Common myeloid progenitor, CD34-positive (primary cell): ENCODE results near the gene CLRN1.
A peak's percentile ranks its signal among the peaks of the same experiment; 100 is the strongest.

Experiments used
- CTCF ChIA-PET: fragments of 350-600 bp; sonication (Branson Sonifier 250); formaldehyde crosslinking; loops from one replicate; lab custom pipeline; 2021; ENCODE audit warnings: antibody characterized with exemption; lab: Charles Lee
- POLR2A ChIA-PET: fragments of 350-600 bp; sonication (Branson Sonifier 250); formaldehyde crosslinking; loops from one replicate; lab custom pipeline; 2021; ENCODE audit warnings: antibody characterized with exemption; lab: Charles Lee
- DNase-seq, 3 donors: peaks; one replicate each; pipeline versions ENCODE4 v3.0.0 to v3.0.0-alpha.2; 2013
- H3K27ac ChIP-seq, 2 experiments: 1 replicate in 1 of 2; 2 replicates in 1 of 2; pipeline ENCODE4 v1.7.0; 2013; ENCODE audit warnings: inconsistent platforms in 2 of 2, low read length in 2 of 2, mild to moderate bottlenecking in 2 of 2, low read depth in 1 of 2, moderate library complexity in 1 of 2; ENCODE audit not compliant: severe bottlenecking in 2 of 2, insufficient read depth in 1 of 2, poor library complexity in 1 of 2
- H3K27me3 ChIP-seq, 5 experiments: replicated peaks in 2 of 5; 1 replicate in 3 of 5; 2 replicates in 2 of 5; pipeline versions ENCODE4 v1.6.1 to v1.7.0; 2013; ENCODE audit warnings: low read length in 4 of 5, mild to moderate bottlenecking in 2 of 5, moderate library complexity in 2 of 5, inconsistent platforms in 1 of 5; ENCODE audit not compliant: insufficient read depth in 5 of 5, control insufficient read depth in 4 of 5
- H3K36me3 ChIP-seq, 4 experiments: 1 replicate in 2 of 4; 2 replicates in 2 of 4; pipeline versions ENCODE4 v1.6.1 to v1.7.0; 2013; ENCODE audit warnings: low read length in 3 of 4, control low read depth in 1 of 4, mild to moderate bottlenecking in 1 of 4; ENCODE audit not compliant: control insufficient read depth in 4 of 4, insufficient read depth in 4 of 4
- H3K4me1 ChIP-seq, 4 experiments: 1 replicate in 3 of 4; 2 replicates in 1 of 4; pipeline versions ENCODE4 v1.6.1 to v1.7.1; 2013; ENCODE audit warnings: low read length in 3 of 4, mild to moderate bottlenecking in 3 of 4, control low read depth in 1 of 4, inconsistent platforms in 1 of 4, moderate library complexity in 1 of 4; ENCODE audit not compliant: control insufficient read depth in 4 of 4, insufficient read depth in 4 of 4; ENCODE audit errors: control extremely low read depth in 1 of 4
- H3K4me3 ChIP-seq, 7 experiments: 1 replicate in 4 of 7; 2 replicates in 3 of 7; pipeline versions ENCODE4 v1.5.1 to v1.7.0; 2013; ENCODE audit warnings: mild to moderate bottlenecking in 7 of 7, low read length in 6 of 7, moderate library complexity in 6 of 7, inconsistent platforms in 2 of 7, low read depth in 2 of 7, control low read depth in 1 of 7; ENCODE audit not compliant: insufficient read depth in 4 of 7, control insufficient read depth in 1 of 7; ENCODE audit errors: extremely low read depth in 1 of 7
- H3K9me3 ChIP-seq, 5 experiments: 1 replicate in 4 of 5; 2 replicates in 1 of 5; pipeline versions ENCODE4 v1.6.1 to v1.7.1; 2013; ENCODE audit warnings: low read length in 4 of 5, mild to moderate bottlenecking in 2 of 5, inconsistent platforms in 1 of 5, low read depth in 1 of 5, moderate library complexity in 1 of 5; ENCODE audit not compliant: control insufficient read depth in 4 of 5, insufficient read depth in 2 of 5; ENCODE audit errors: control extremely low read depth in 1 of 5
- WGBS: methylation state at CpG from one replicate; pipeline ENCODE4 v1.1.5; 2013; ENCODE audit not compliant: insufficient coverage; 5-methylcytosine and 5-hydroxymethylcytosine counted together

Gene CLRN1

GRCh38 chr3:150926328-150926727 lies 46.2 kb downstream of the CLRN1 start:
- H3K4me1 ChIP-seq: peaks cover 0 to 13% (median 9%) of the 10 kb centered on the region in 4 experiments
- 84% methylated on average over 7 of the region's 7 CpGs for WGBS
- no peaks in the 10 kb centered on the region for H3K9me3 ChIP-seq
- H3K4me3 ChIP-seq: peak overlapping the region in 4 of 7 experiments; percentile 69 to 86 (median 73)
- DNase-seq: no peak
- H3K36me3 ChIP-seq: no peaks in the 10 kb centered on the region
- no peak overlapping the region for H3K27ac ChIP-seq
- CTCF ChIA-PET: interaction anchor here (0.6 to 2.5 kb wide), 11 partner anchors 8 to 356 kb away, joined by 3 to 13 read pairs (median 3); partner anchors contain the start of gene MED12L
- POLR2A ChIA-PET: no interaction called here
- no peaks in the 10 kb centered on the region for H3K27me3 ChIP-seq

- under 1% methylated on average over 14 of the region's 14 CpGs for WGBS
- H3K27ac ChIP-seq: peak overlapping the region; percentile 4 to 13
- no peaks in the 10 kb centered on the region for H3K27me3 ChIP-seq
- no peaks in the 10 kb centered on the region for H3K36me3 ChIP-seq
- H3K9me3 ChIP-seq: no peaks in the 10 kb centered on the region
- CTCF ChIA-PET: interaction anchor here (0.6 to 2.5 kb wide), 12 partner anchors 8 to 357 kb away, joined by 3 to 13 read pairs (median 4); partner anchors contain the start of gene MED12L
- DNase-seq: peak; percentile 61 to 93 (median 91)
- H3K4me1 ChIP-seq: peaks cover 0 to 13% (median 9%) of the 10 kb centered on the region in 4 experiments
- peak overlapping the region; percentile 43 to 86 (median 69) for H3K4me3 ChIP-seq
- POLR2A ChIA-PET: no interaction called here
These were observed 46.8 kb downstream of the CLRN1 start for GRCh38 chr3:150925751-150926201.

- WGBS: 89% methylated on average over 8 of the region's 10 CpGs
- peaks cover 0 to 13% (median 9%) of the 10 kb centered on the region in 4 experiments for H3K4me1 ChIP-seq
- no peaks in the 10 kb centered on the region for H3K36me3 ChIP-seq
- POLR2A ChIA-PET: no interaction called here
- H3K9me3 ChIP-seq: no peaks in the 10 kb centered on the region
- CTCF ChIA-PET: no interaction called here
- H3K27ac ChIP-seq: no peak overlapping the region
- H3K4me3 ChIP-seq: no peak overlapping the region
- no peaks in the 10 kb centered on the region for H3K27me3 ChIP-seq
- no peak for DNase-seq
These were observed 49.9 kb downstream of the CLRN1 start for GRCh38 chr3:150922611-150923010.

- ChIA-PET POLR2A (no interaction called here), CTCF (no interaction called here)
- WGBS: no CpG with 5 or more reads among the region's 4 CpGs
- Histone ChIP-seq H3K4me3 (no peak overlapping the region), H3K27me3 (no peaks in the 10 kb centered on the region), H3K36me3 (no peaks in the 10 kb centered on the region), H3K27ac (no peak overlapping the region), H3K4me1 (peaks cover 0 to 11% (median 9%) of the 10 kb centered on the region in 4 experiments), H3K9me3 (no peaks in the 10 kb centered on the region)
- no peak for DNase-seq
These were observed 51.3 kb downstream of the CLRN1 start for GRCh38 chr3:150921209-150921608.

- Histone ChIP-seq H3K36me3 (no peaks in the 10 kb centered on the region), H3K4me3 (no peak overlapping the region), H3K9me3 (no peaks in the 10 kb centered on the region), H3K27ac (no peak overlapping the region), H3K4me1 (peaks cover 0 to 2% (median 2%) of the 10 kb centered on the region in 4 experiments), H3K27me3 (no peaks in the 10 kb centered on the region)
- ChIA-PET POLR2A (no interaction called here), CTCF (interaction anchor here (1.6 kb wide), 1 partner anchor 223 kb away, joined by 4 read pairs; no protein-coding TSS in a partner anchor)
- 86% methylated on average over 2 of the region's 2 CpGs for WGBS
- DNase-seq: no peak
These were observed 52.3 kb downstream of the CLRN1 start for GRCh38 chr3:150920236-150920635.

- ChIA-PET POLR2A (no interaction called here), CTCF (interaction anchor here (2.2 kb wide), 1 partner anchor 228 kb away, joined by 6 read pairs; no protein-coding TSS in a partner anchor)
- Histone ChIP-seq H3K27me3 (no peaks in the 10 kb centered on the region), H3K4me1 (no peaks in the 10 kb centered on the region), H3K36me3 (no peaks in the 10 kb centered on the region), H3K9me3 (no peaks in the 10 kb centered on the region), H3K27ac (no peak overlapping the region), H3K4me3 (no peak overlapping the region)
- WGBS: 52% methylated on average over 7 of the region's 7 CpGs
- DNase-seq: peak in 2 of 3 donors; percentile 11 to 31
These were observed 54.6 kb downstream of the CLRN1 start for GRCh38 chr3:150917951-150918350.

- ChIA-PET POLR2A (interaction anchor here (0.6 kb wide), 1 partner anchor 16 kb away, joined by 3 read pairs; no protein-coding TSS in a partner anchor), CTCF (interaction anchor here (0.8 to 1.9 kb wide), 2 partner anchors 10 to 97 kb away, joined by 3 to 4 read pairs; no protein-coding TSS in a partner anchor)
- 100% methylated on average over 2 of the region's 4 CpGs for WGBS
These were observed 59.2 kb downstream of the CLRN1 start for GRCh38 chr3:150913133-150913922.

More at GRCh38 chr3:150913133-150913922, 59.2 kb downstream of the CLRN1 start:
- Histone ChIP-seq H3K36me3 (no peaks in the 10 kb centered on the region), H3K4me1 (no peaks in the 10 kb centered on the region), H3K4me3 (no peak overlapping the region), H3K27ac (no peak overlapping the region), H3K27me3 (no peaks in the 10 kb centered on the region), H3K9me3 (no peaks in the 10 kb centered on the region)
- peak in 2 of 3 donors; percentile 32 to 46 for DNase-seq
